C4-2B (cell line): ENCODE measurements around the gene AHSG.
A peak's percentile ranks its signal among the peaks of the same experiment; 100 is the strongest.

Experiments used
- H3K27ac ChIP-seq: fragments of 450-650 bp; 2 replicates; pipeline ENCODE4 v1.5.1; 2017
- CTCF ChIP-seq: fragments of 450-650 bp; conservative IDR thresholded peaks from 2 replicates; pipeline ENCODE4 v1.5.1; 2017; ENCODE audit warnings: mild to moderate bottlenecking
- ZFX ChIP-seq: fragments of 450-650 bp; IDR thresholded peaks from 2 replicates; pipeline ENCODE4 v1.6.1; 2017

The AHSG gene

GRCh38 chr3:186614266-186614596 lies 1.4 kb downstream of the AHSG start:
- H3K27ac ChIP-seq: no peak overlapping the region
- TF ChIP-seq CTCF: no peak
- no peak for TF ChIP-seq ZFX

GRCh38 chr3:186614597-186615483 lies 2.0 kb downstream of the AHSG start:
- H3K27ac ChIP-seq: no peak overlapping the region
- TF ChIP-seq CTCF: peak; percentile 100
- no peak for TF ChIP-seq ZFX

GRCh38 chr3:186616299-186616617 lies 3.4 kb downstream of the AHSG start:
- TF ChIP-seq ZFX (no peak), CTCF (no peak)

GRCh38 chr3:186617036-186617946 lies 4.4 kb downstream of the AHSG start:
- TF ChIP-seq ZFX (no peak), CTCF (peak; percentile 99)
- peak overlapping the region; percentile 31 for H3K27ac ChIP-seq

More at GRCh38 chr3:186616299-186616617, 3.4 kb downstream of the AHSG start:
- peak overlapping the region; percentile 31; the same call in 1 of the 2 replicates for H3K27ac ChIP-seq

GRCh38 chr3:186618318-186618938 lies 5.6 kb downstream of the AHSG start:
- TF ChIP-seq ZFX: no peak
- no peak for TF ChIP-seq CTCF
- no peak overlapping the region for H3K27ac ChIP-seq

GRCh38 chr3:186619787-186620212 lies 6.9 kb downstream of the AHSG start:
- TF ChIP-seq ZFX (no peak), CTCF (no peak)
- no peak overlapping the region for H3K27ac ChIP-seq
